IPS-15b (cell line): Measurements from ENCODE around the gene ARHGAP15.

Experiments used
- H3K27me3 ChIP-seq: one replicate; pipeline ENCODE4 v1.6.1; 2013; ENCODE audit warnings: low read length; ENCODE audit not compliant: control insufficient read depth, insufficient read depth
- H3K36me3 ChIP-seq: one replicate; pipeline ENCODE4 v1.6.1; 2013; ENCODE audit warnings: low read length; ENCODE audit not compliant: control insufficient read depth, insufficient read depth
- H3K4me1 ChIP-seq: one replicate; pipeline ENCODE4 v1.6.1; 2013; ENCODE audit warnings: mild to moderate bottlenecking, low read length; ENCODE audit not compliant: control insufficient read depth, insufficient read depth
- H3K4me3 ChIP-seq: one replicate; pipeline ENCODE4 v1.5.1; 2013; ENCODE audit warnings: low read depth, low read length
- H3K9ac ChIP-seq: one replicate; pipeline ENCODE4 v1.6.1; 2013; ENCODE audit warnings: low read depth, mild to moderate bottlenecking, low read length
- H3K9me3 ChIP-seq: one replicate; pipeline ENCODE4 v1.6.1; 2013; ENCODE audit warnings: mild to moderate bottlenecking, low read length; ENCODE audit not compliant: control insufficient read depth, insufficient read depth

Gene ARHGAP15

DNA sequence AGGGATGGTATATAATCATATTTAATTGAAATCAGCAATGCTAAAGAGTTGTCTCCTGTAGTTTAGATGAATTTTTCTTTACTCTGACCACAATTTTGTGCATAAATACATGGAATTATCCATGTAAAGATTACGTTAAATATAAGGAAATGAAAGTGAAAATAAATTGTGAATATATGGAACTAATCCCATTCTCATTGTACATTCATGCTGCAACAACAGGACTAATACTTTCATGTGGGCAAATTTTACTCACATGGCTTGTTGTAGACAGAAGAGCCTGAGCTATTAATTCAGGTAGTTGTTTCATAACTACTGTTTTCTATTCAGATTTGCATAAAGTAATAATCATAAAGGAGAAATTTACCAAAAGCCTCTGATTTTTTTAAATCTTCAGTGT, 357.8 kb downstream of the ARHGAP15 start:
- Histone ChIP-seq H3K9me3 (no peaks in the 10 kb centered on the region), H3K9ac (no peak overlapping the region), H3K27me3 (peaks cover 14% of the 10 kb centered on the region), H3K4me3 (no peak overlapping the region), H3K36me3 (no peaks in the 10 kb centered on the region), H3K4me1 (peaks cover 5% of the 10 kb centered on the region)

DNA sequence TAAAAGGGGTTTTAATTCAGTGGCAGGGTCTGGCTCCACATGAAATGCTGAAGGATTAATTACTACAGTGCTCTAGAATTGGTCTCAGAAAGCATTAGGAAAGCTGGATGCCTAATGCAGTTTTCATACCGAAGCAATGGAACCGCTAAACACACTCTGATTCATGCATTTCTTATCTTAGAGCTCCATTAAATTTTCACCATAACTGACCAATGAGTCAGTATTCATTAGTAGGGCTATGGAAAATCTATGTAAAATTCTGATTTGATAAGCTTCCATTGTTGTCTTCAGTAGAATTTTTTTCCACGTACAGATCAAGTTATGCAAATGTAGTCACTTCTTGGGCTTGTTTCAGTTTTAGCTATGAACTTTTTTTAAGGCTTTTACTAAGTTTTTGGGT, 359.9 kb downstream of the ARHGAP15 start:
- no peaks in the 10 kb centered on the region for H3K4me1 ChIP-seq
- no peak overlapping the region for H3K9ac ChIP-seq
- no peaks in the 10 kb centered on the region for H3K27me3 ChIP-seq
- H3K36me3 ChIP-seq: no peaks in the 10 kb centered on the region
- no peaks in the 10 kb centered on the region for H3K9me3 ChIP-seq
- H3K4me3 ChIP-seq: no peak overlapping the region

DNA sequence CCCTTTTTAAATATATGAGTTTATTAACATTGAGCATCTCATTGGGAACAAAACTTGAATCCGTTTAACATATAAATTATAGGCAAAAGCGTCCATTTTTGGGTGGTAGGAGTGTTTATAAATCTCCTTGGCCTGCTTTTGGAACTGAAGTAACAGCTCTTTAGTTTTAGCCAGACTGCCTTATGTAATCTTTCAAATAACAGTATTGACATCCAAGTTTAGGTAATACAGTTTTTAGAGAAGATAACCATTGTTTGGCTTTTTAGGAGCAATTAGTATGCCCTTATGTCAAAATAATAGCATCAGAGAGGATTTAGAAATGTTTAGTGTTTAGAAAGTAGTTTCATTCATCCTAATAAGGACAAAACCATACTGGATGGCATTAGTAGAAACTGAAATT, 361.9 kb downstream of the ARHGAP15 start:
- Histone ChIP-seq H3K27me3 (no peaks in the 10 kb centered on the region), H3K9ac (no peak overlapping the region), H3K36me3 (no peaks in the 10 kb centered on the region), H3K4me3 (no peak overlapping the region), H3K4me1 (no peaks in the 10 kb centered on the region), H3K9me3 (no peaks in the 10 kb centered on the region)

DNA sequence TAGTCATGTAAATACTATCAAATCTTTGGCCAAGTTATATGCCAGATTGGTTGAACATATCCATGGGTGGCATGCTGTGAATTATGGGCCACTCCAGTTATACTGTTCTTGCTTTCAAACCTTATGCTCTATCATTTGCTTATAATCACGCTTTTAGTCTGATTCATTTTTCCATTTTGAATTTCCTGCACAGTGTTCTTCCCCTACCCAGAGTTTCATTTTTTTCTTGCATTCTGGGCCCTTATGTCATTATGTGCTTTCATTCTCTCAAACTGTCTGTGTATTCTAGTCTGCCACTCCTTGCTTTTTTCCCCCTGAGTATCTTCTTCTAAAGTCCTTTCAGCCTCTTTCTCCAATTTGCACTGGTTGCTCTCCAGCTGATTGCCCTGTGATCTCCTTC, 364.1 kb downstream of the ARHGAP15 start:
- Histone ChIP-seq H3K9ac (no peak overlapping the region), H3K36me3 (no peaks in the 10 kb centered on the region), H3K4me1 (no peaks in the 10 kb centered on the region), H3K4me3 (no peak overlapping the region), H3K9me3 (no peaks in the 10 kb centered on the region), H3K27me3 (no peaks in the 10 kb centered on the region)

DNA sequence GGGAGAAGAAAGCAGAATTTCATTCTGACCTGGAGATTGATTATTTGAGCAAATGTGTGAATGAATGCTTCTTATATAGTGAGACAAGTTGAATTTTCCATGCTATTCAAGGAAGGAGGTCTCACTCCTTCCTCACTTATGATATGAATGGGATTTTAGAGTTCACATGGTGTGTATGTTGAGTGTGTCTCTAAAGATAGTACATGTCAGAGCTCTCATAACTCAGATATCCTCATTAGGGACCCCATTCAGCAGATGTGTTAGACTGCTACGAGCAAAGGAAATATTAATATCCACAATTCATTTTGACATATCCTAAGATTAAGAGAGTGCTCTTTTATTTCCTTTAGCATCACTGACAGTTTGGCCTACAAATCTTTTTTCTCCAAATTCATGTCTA, 368.5 kb downstream of the ARHGAP15 start:
- Histone ChIP-seq H3K4me3 (no peak overlapping the region), H3K27me3 (no peaks in the 10 kb centered on the region), H3K4me1 (no peaks in the 10 kb centered on the region), H3K36me3 (no peaks in the 10 kb centered on the region), H3K9ac (no peak overlapping the region), H3K9me3 (no peaks in the 10 kb centered on the region)

DNA sequence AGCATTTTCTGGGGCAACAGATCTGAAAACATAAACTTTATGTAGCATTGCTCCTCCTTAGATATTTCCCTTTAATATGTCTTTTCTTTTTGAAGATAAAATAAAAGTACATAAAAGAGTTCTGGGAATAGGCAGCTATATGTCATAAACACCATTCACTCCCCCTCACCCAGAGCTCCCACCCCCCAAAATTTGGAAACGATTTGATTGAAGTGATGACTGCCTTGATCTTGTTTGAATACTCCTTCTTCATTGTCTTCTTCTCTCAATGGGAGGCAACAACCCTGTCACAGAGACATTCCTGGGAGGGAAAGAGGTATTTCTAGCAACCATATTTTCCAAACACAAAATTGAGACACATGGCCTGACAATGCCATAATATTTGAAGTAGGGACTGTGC, 369.3 kb downstream of the ARHGAP15 start:
- Histone ChIP-seq H3K9me3 (no peaks in the 10 kb centered on the region), H3K36me3 (no peaks in the 10 kb centered on the region), H3K4me3 (no peak overlapping the region), H3K27me3 (no peaks in the 10 kb centered on the region), H3K9ac (no peak overlapping the region), H3K4me1 (no peaks in the 10 kb centered on the region)

DNA sequence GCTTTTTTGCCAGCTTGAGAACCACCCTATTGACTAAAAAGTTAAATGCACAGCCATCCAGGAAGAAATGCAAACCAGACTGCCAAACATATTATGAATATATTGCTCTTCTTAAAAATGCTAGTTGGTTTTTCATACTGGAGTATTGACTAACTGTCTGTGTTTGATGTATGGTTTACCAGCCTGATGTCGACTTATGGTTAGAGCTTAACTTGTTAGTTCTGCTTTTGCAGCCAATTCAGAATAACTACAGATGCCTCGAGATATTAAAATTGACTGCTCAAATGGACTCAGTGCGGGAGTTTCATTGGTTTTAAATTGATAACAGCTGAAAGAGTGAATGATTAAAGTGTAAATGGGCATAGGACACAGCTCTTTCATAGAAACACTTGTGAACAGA, 369.8 kb downstream of the ARHGAP15 start:
- Histone ChIP-seq H3K36me3 (no peaks in the 10 kb centered on the region), H3K9ac (no peak overlapping the region), H3K27me3 (no peaks in the 10 kb centered on the region), H3K4me3 (no peak overlapping the region), H3K4me1 (no peaks in the 10 kb centered on the region), H3K9me3 (no peaks in the 10 kb centered on the region)

DNA sequence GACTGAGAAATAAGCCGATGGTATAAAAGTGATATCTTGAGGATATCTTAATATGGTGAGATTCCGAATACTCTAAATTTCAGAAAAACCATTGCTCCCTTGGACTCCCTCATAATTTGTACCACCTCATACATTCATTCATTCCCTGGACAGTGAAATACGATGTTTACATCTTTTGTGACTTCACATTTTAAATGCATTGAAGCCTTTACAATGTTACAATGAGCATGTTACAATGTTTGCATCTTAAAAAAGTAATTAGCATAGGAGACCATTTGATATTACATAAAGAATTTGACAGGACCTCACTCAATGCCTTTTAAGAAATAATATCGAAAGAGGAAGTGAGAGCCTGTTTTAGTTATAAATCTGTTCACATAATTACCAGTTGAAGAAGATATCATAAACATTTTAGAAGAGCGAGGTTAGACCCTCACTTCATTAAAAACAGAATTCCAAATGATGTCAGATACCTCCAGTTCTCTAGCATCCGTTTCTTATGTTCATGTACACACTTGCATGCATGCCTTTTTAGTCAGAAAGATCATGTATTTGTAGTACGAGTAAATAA, 372.0 kb downstream of the ARHGAP15 start:
- no peak overlapping the region for H3K4me3 ChIP-seq
- no peak overlapping the region for H3K9ac ChIP-seq
- H3K27me3 ChIP-seq: no peaks in the 10 kb centered on the region
- no peaks in the 10 kb centered on the region for H3K9me3 ChIP-seq
- H3K36me3 ChIP-seq: no peaks in the 10 kb centered on the region
- no peaks in the 10 kb centered on the region for H3K4me1 ChIP-seq

DNA sequence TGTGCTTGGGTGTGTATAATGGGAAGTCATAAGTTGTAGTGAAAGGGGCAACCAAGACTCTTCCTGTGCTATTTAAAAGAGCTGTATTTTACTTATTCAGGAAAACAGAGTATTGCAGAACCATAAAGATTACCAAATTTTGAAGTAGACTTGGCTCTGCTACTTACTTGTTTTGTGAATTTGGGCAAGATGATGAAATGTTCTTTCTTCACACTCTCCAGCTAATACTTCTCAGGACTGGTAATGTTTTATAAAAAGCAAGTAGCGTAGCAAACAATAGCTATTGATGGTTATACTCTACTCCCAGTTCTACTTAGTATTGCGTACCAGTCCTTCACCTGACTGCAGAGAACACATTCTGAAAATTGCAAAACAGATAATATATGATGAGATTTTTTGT, 374.1 kb downstream of the ARHGAP15 start:
- H3K4me3 ChIP-seq: no peak overlapping the region
- no peaks in the 10 kb centered on the region for H3K9me3 ChIP-seq
- H3K36me3 ChIP-seq: no peaks in the 10 kb centered on the region
- H3K4me1 ChIP-seq: no peaks in the 10 kb centered on the region
- no peaks in the 10 kb centered on the region for H3K27me3 ChIP-seq
- H3K9ac ChIP-seq: no peak overlapping the region

DNA sequence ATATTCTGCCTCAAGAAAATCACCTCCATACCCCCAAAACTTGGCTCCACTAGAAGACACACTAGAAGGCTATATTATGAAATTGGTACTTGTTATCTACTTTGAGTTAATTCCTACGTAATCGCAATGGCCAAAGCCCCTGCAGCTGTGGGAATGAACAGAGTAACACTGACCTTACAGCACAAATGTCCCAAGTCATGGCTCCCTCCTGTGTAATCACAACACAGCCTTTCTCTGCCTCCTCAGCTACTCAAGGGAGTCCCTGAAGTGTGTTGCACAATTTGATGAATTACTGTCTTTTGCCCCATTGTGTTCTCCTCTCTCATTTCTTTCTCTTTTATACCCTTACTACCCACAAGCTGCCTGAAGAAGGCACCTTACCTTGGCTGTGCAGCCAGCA, 375.2 kb downstream of the ARHGAP15 start:
- Histone ChIP-seq H3K27me3 (no peaks in the 10 kb centered on the region), H3K36me3 (no peaks in the 10 kb centered on the region), H3K4me1 (no peaks in the 10 kb centered on the region), H3K9ac (no peak overlapping the region), H3K9me3 (no peaks in the 10 kb centered on the region), H3K4me3 (no peak overlapping the region)

DNA sequence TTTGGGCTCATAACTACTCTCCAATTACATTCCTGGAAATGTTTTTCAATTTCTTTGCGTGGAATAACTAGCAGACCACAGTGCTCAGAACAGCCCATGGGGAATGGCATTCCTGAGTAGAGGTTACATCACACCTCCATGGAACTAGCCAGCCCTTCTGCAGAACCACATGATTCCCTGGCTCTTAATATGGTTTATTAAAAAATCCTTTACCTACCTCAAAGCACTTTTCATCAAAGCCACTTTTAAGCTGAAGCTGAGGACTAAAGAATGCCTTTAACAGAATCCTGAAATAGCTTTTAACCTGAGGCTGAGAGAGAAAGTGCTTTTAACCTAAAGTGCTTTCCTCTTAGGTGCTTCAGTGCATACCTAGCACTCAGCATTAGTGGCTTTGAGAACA, 376.3 kb downstream of the ARHGAP15 start:
- Histone ChIP-seq H3K27me3 (no peaks in the 10 kb centered on the region), H3K4me1 (no peaks in the 10 kb centered on the region), H3K9ac (no peak overlapping the region), H3K36me3 (no peaks in the 10 kb centered on the region), H3K9me3 (no peaks in the 10 kb centered on the region), H3K4me3 (no peak overlapping the region)

DNA sequence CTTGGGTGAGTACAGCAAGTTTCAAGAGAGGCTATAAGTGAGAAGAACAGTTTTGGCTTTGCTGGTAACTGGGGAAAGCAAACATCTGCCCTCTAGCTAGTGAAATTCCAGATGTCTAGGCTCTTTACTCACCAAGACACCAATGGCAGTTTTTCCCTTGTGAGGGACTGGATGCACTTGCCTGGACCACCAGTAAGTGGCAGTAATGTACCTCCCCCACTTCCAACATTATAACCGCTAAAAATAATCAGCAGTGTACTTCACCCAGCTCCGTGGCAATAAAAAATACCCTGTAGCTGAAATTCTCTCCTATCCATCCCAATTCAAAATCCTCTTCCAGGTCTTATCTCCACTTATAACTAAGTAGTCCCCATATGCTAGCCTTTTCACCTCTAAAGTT, 383.9 kb downstream of the ARHGAP15 start:
- H3K27me3 ChIP-seq: no peaks in the 10 kb centered on the region
- peaks cover 4% of the 10 kb centered on the region for H3K4me1 ChIP-seq
- H3K36me3 ChIP-seq: no peaks in the 10 kb centered on the region
- no peak overlapping the region for H3K4me3 ChIP-seq
- no peak overlapping the region for H3K9ac ChIP-seq
- H3K9me3 ChIP-seq: no peaks in the 10 kb centered on the region

DNA sequence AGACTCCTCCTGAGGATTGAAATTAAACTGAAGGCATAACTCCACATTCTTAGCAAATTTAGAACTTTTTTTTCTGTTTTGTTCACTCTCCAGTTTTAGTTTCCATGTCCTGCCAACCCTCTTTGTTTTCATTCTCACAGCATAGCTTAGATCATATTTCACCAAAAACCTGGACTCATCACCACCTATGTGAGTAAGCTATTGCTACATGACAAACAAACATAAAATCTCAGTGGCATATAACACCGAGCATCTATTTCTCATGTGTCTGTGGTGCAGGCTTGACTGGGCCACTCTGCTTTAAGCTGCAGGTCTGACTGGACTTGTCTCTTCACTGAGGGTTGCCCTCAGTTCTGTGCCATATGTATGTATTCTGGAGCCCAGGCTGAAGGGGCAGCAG, 385.2 kb downstream of the ARHGAP15 start:
- no peak overlapping the region for H3K9ac ChIP-seq
- peaks cover 4% of the 10 kb centered on the region for H3K4me1 ChIP-seq
- no peaks in the 10 kb centered on the region for H3K9me3 ChIP-seq
- no peaks in the 10 kb centered on the region for H3K27me3 ChIP-seq
- no peaks in the 10 kb centered on the region for H3K36me3 ChIP-seq
- no peak overlapping the region for H3K4me3 ChIP-seq
